PC-3 (cell line): ENCODE results near the gene ARHGAP25.
A peak's percentile ranks its signal among the peaks of the same experiment; 100 is the strongest.

Source experiments
- EZH2 ChIP-seq: fragments of 300-600 bp; sonication (generic); IDR thresholded peaks from one replicate; pipeline ENCODE4 v1.6.1; 2017; ENCODE audit warnings: antibody characterized with exemption, mild to moderate bottlenecking, low read length; ENCODE audit not compliant: unreplicated experiment
- EZH2phosphoT487 ChIP-seq: fragments of 300-600 bp; sonication (generic); IDR thresholded peaks from 2 replicates; pipeline ENCODE4 v1.6.1; 2018; ENCODE audit warnings: mild to moderate bottlenecking, antibody characterized with exemption, low read length, borderline replicate concordance
- TF ChIP-seq, protein P1 (sequence below): fragments of 300-600 bp; sonication (generic); conservative IDR thresholded peaks from 2 replicates; pipeline ENCODE4 v1.5.1; 2017; ENCODE audit warnings: antibody characterized with exemption, low read depth, mild to moderate bottlenecking, low read length

GRCh38 chr2:68744366-68744912 is 9.8 kb downstream of the ARHGAP25 start:
- TF ChIP-seq, protein P1, sequence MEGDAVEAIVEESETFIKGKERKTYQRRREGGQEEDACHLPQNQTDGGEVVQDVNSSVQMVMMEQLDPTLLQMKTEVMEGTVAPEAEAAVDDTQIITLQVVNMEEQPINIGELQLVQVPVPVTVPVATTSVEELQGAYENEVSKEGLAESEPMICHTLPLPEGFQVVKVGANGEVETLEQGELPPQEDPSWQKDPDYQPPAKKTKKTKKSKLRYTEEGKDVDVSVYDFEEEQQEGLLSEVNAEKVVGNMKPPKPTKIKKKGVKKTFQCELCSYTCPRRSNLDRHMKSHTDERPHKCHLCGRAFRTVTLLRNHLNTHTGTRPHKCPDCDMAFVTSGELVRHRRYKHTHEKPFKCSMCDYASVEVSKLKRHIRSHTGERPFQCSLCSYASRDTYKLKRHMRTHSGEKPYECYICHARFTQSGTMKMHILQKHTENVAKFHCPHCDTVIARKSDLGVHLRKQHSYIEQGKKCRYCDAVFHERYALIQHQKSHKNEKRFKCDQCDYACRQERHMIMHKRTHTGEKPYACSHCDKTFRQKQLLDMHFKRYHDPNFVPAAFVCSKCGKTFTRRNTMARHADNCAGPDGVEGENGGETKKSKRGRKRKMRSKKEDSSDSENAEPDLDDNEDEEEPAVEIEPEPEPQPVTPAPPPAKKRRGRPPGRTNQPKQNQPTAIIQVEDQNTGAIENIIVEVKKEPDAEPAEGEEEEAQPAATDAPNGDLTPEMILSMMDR = peak; percentile 49
- TF ChIP-seq EZH2 (no peak), EZH2phosphoT487 (no peak)
